ENCODE results near the gene DIO3. TPM values are rescaled to one million over a fixed set of nuclear protein-coding genes. Genes with fewer than 3 reads are reported as not detected.

DIO3 gene
- total RNA-seq, 2 donors from 2014 or later, result 1.3 to 2.0 TPM

- no peak for TF ChIP-seq CTCF (IDR thresholded peaks at IDR 0.05)
- no peak for TF ChIP-seq POLR2A (IDR thresholded peaks at IDR 0.05)
- peaks cover 20% of the 10 kb centered on the region for H3K4me1 ChIP-seq
- H3K27ac ChIP-seq, result no peak overlapping the region
- intact Hi-C loops (cut with DNase I), result no loop called here
- no peak for DNase-seq
- ATAC-seq, result no peak
- no peak overlapping the region for H3K4me3 ChIP-seq
- 4% methylated on average over 65 of the region's 106 CpGs; no CpG with 5 or more reads in 1 of the 2 donors for WGBS, 2 donors
- no peaks in the 10 kb centered on the region for H3K36me3 ChIP-seq (replicated peaks in 1 of 2; ENCODE audit: insufficient read depth in 1 of 2, low read depth in 2 of 2)
- peaks cover 0 to 12% (median 2%) of the 10 kb centered on the region in 3 donors for H3K9me3 ChIP-seq
- peaks cover 0 to 36% of the 10 kb centered on the region in 2 donors for H3K27me3 ChIP-seq
Observed at GRCh38 chr14:101560534-101561113, 671 bp upstream of the DIO3 start.

- Histone ChIP-seq H3K9me3 (peaks cover 0 to 12% (median 2%) of the 10 kb centered on the region in 3 donors), H3K27me3 (peaks cover 0 to 36% of the 10 kb centered on the region in 2 donors), H3K27ac (no peak overlapping the region), H3K4me3 (no peak overlapping the region), H3K36me3 (replicated peaks in 1 of 2; ENCODE audit: insufficient read depth in 1 of 2, low read depth in 2 of 2) (no peaks in the 10 kb centered on the region), H3K4me1 (peaks cover 20% of the 10 kb centered on the region)
- DNase-seq, result no peak
- ATAC-seq, result no peak
- TF ChIP-seq POLR2A (IDR thresholded peaks at IDR 0.05), result no peak
- no peak for TF ChIP-seq CTCF (IDR thresholded peaks at IDR 0.05)
- intact Hi-C loops (cut with DNase I), result no loop called here
- 64 to 73% methylated on average over 29 to 51 of the region's 51 CpGs for WGBS, 2 donors
Observed at GRCh38 chr14:101561897-101562490, 699 bp downstream of the DIO3 start.

GRCh38 chr14:101562659-101563351 lies 1.5 kb downstream of the DIO3 start:
- no peak overlapping the region for H3K27ac ChIP-seq
- ATAC-seq (no peak), DNase-seq (no peak)
- TF ChIP-seq POLR2A (IDR thresholded peaks at IDR 0.05) (no peak), CTCF (IDR thresholded peaks at IDR 0.05) (no peak)
- no peaks in the 10 kb centered on the region for H3K36me3 ChIP-seq (replicated peaks in 1 of 2; ENCODE audit: insufficient read depth in 1 of 2, low read depth in 2 of 2)
- H3K9me3 ChIP-seq, result peaks cover 0 to 12% (median 2%) of the 10 kb centered on the region in 3 donors
- 7 to 15% methylated on average over 23 of the region's 23 CpGs for WGBS, 2 donors
- H3K4me1 ChIP-seq, result peaks cover 20% of the 10 kb centered on the region
- intact Hi-C loops (cut with DNase I), result no loop called here
- peaks cover 0 to 36% of the 10 kb centered on the region in 2 donors for H3K27me3 ChIP-seq
- H3K4me3 ChIP-seq, result no peak overlapping the region

GRCh38 chr14:101563352-101563653 lies 2.0 kb downstream of the DIO3 start:
- WGBS, 2 donors, result 2% methylated on average over 13 of the region's 13 CpGs
- no peak for TF ChIP-seq CTCF (IDR thresholded peaks at IDR 0.05)
- no peak for TF ChIP-seq POLR2A (IDR thresholded peaks at IDR 0.05)
- H3K4me3 ChIP-seq, result no peak overlapping the region
- H3K4me1 ChIP-seq, result peaks cover 20% of the 10 kb centered on the region
- H3K36me3 ChIP-seq (replicated peaks in 1 of 2; ENCODE audit: insufficient read depth in 1 of 2, low read depth in 2 of 2), result no peaks in the 10 kb centered on the region
- peaks cover 0 to 36% of the 10 kb centered on the region in 2 donors for H3K27me3 ChIP-seq
- peaks cover 0 to 12% (median 2%) of the 10 kb centered on the region in 3 donors for H3K9me3 ChIP-seq
- no peak overlapping the region for H3K27ac ChIP-seq
- no peak for ATAC-seq
- intact Hi-C loops (cut with DNase I), result no loop called here
- DNase-seq, result no peak
